Transverse colon (tissue), 4 donors: ENCODE results near the gene RSU1. TPM values are rescaled to one million over a fixed set of nuclear protein-coding genes. Genes with fewer than 3 reads are reported as not detected.

Source experiments
- DNase-seq: peaks from one replicate; pipeline ENCODE4 v3.0.0-alpha.2; 2019
- H3K27ac ChIP-seq, 4 donors: fragments of 200-600 bp; sonication (generic); 2 replicates each; pipeline ENCODE4 v1.5.1; 2016 to 2018; ENCODE audit warnings: inconsistent platforms in 4 of 4
- H3K27me3 ChIP-seq: fragments of 200-600 bp; sonication (generic); 2 replicates; pipeline ENCODE4 v1.5.1; 2017; ENCODE audit warnings: inconsistent platforms
- H3K36me3 ChIP-seq, 4 donors: fragments of 200-600 bp; sonication (generic); 2 replicates each; pipeline ENCODE4 v1.5.1; 2017 to 2019; ENCODE audit warnings: inconsistent platforms in 4 of 4
- H3K4me1 ChIP-seq, 4 donors: fragments of 200-600 bp; sonication (generic); 2 replicates each; pipeline ENCODE4 v1.5.1; 2017 to 2020; ENCODE audit warnings: inconsistent platforms in 4 of 4
- H3K4me3 ChIP-seq, 4 donors: fragments of 200-600 bp; sonication (generic); 1 replicate in 1 of 4; 2 replicates in 3 of 4; pipeline versions ENCODE4 v1.5.1 to v1.6.1; 2017 to 2019; ENCODE audit warnings: inconsistent platforms in 4 of 4
- H3K9me3 ChIP-seq, 2 donors: fragments of 200-600 bp; sonication (generic); 2 replicates each; pipeline ENCODE4 v1.5.1; 2017 to 2019; ENCODE audit warnings: inconsistent platforms in 2 of 2
- CTCF ChIP-seq, 5 experiments: fragments of 200-600 bp in 3 of 5; fragments of 450-650 bp in 2 of 5; sonication (generic) in 3 of 5; IDR thresholded peaks; 1 replicate in 2 of 5; 2 replicates in 3 of 5; pipeline ENCODE4 v1.5.1; 2016 to 2017; ENCODE audit warnings: antibody characterized with exemption in 5 of 5, inconsistent platforms in 3 of 5, mild to moderate bottlenecking in 2 of 5, moderate library complexity in 1 of 5
- EP300 ChIP-seq: sonication (generic); formaldehyde crosslinking; IDR thresholded peaks from one replicate; pipeline ENCODE4 v1.6.1; 2017; ENCODE audit warnings: antibody characterized with exemption, low read depth
- POLR2A ChIP-seq: fragments of 450-650 bp; IDR thresholded peaks from one replicate; pipeline ENCODE4 v1.6.1; 2016; ENCODE audit warnings: antibody characterized with exemption, mild to moderate bottlenecking, moderate library complexity
- POLR2AphosphoS5 ChIP-seq, 3 donors: sonication (generic); formaldehyde crosslinking; IDR thresholded peaks; one replicate each; pipeline ENCODE4 v1.6.1; 2016; ENCODE audit warnings: antibody characterized with exemption in 3 of 3
- WGBS, 2 donors: methylation state at CpG; one replicate each; pipeline ENCODE4 v1.1.5; 2018; ENCODE audit warnings: low coverage in 1 of 2; 5-methylcytosine and 5-hydroxymethylcytosine counted together
- in situ Hi-C, 4 donors: fragments of 200-750 bp; cut with MboI; loops; one replicate each; pipeline versions ENCODE4 v1.15.0 to v1.15.1; 2017; ENCODE audit warnings: low sequenced_read_pairs in 3 of 4, low pct_ligation_motif_present in 1 of 4, low pct_unique_long_range_greater_than_20kb in 1 of 4
- intact Hi-C: fragments of 100-400 bp; cut with DNase I; formaldehyde crosslinking; loops from one replicate; pipeline ENCODE4 v1.15.1; 2023; ENCODE audit warnings: low total_unique reads
- total RNA-seq, 4 donors: library from RNA; depleted of rRNA; stranded (reverse); fragments of >200 nt; gene quantifications; one replicate each; pipeline ENCODE4 v1.1.0, GENCODE V29; 2016

RSU1 gene
- 100 to 1,000 TPM in 1 of 4 donors, 10 to 100 TPM in 3; 25.9 to 132 (median 67.0) TPM for total RNA-seq

- in situ Hi-C loops, result loop anchor here in 1 of 4 donors (25.0 kb wide), 1 partner anchor 820 kb away; the partner anchor contains the start of gene STAM
- Histone ChIP-seq H3K4me3 (peak within 1 kb of the TSS; percentile 62 to 80 (median 70)), H3K27me3 (no peaks in the 10 kb centered on the region), H3K4me1 (peaks cover 10 to 36% (median 14%) of the 10 kb centered on the region in 4 donors), H3K36me3 (no peaks in the 10 kb centered on the region), H3K27ac (peak within 1 kb of the TSS; percentile 87 to 95 (median 94)), H3K9me3 (peaks cover 4 to 6% of the 10 kb centered on the region in 2 donors)
- intact Hi-C loops, result no loop called here
- WGBS, 2 donors, result 0% methylated on average over 59 of the region's 65 CpGs; no CpG with 5 or more reads in 1 of the 2 donors
- peak in 1 of 5 experiments; percentile 5 for TF ChIP-seq CTCF (IDR thresholded peaks at IDR 0.05)
- peak; percentile 87 to 94 (median 93) for TF ChIP-seq POLR2AphosphoS5 (IDR thresholded peaks at IDR 0.05)
- TF ChIP-seq POLR2A, result peak; percentile 78
- peak; percentile 2 for TF ChIP-seq EP300
- DNase-seq, result peak; percentile 100
These were observed at the start of gene RSU1 for GRCh38 chr10:16817125-16818019. TSS of gene RSU1 (minus strand) at chr10:16817424. CDS start at chr10:16817081, 343 bp downstream.

GRCh38 chr10:16866541-16867275, 49.5 kb upstream of the RSU1 start:
- H3K4me3 ChIP-seq, result no peak overlapping the region
- intact Hi-C loops, result no loop called here
- 86 to 98% methylated on average over 6 to 7 of the region's 7 CpGs for WGBS, 2 donors
- H3K9me3 ChIP-seq, result no peaks in the 10 kb centered on the region
- no peak for TF ChIP-seq EP300
- TF ChIP-seq POLR2AphosphoS5 (IDR thresholded peaks at IDR 0.05), result no peak
- no peak for TF ChIP-seq CTCF (IDR thresholded peaks at IDR 0.05)
- no peak for TF ChIP-seq POLR2A
- no peak for DNase-seq
- no peaks in the 10 kb centered on the region for H3K27me3 ChIP-seq
- no peaks in the 10 kb centered on the region for H3K36me3 ChIP-seq
- no peak overlapping the region for H3K27ac ChIP-seq
- in situ Hi-C loops, result no loop called here
- no peaks in the 10 kb centered on the region for H3K4me1 ChIP-seq

DNA sequence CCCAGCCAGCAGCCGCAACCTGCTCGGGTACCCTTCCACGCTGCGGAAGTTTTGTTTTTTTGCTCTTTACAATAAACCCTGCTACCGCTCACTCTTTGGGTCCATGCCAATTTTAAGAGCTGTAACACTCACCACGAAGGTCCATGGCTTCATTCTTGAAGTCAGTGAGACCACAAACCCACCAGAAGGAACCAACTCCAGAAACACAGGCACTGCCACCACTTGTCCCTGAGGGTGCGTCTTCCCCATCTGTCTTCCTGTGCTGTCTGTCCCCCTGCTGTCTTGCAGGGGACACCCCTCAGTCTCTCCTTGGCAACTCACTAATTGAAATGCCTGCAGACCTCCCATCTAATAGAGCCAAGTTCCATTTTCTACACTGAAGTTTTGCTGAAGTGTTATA, 48.5 kb upstream of the RSU1 start:
- H3K4me1 ChIP-seq, result no peaks in the 10 kb centered on the region
- intact Hi-C loops, result no loop called here
- WGBS, 2 donors, result 83% methylated on average over 6 to 7 of the region's 7 CpGs
- no peaks in the 10 kb centered on the region for H3K9me3 ChIP-seq
- no peak overlapping the region for H3K27ac ChIP-seq
- in situ Hi-C loops, result no loop called here
- no peak for TF ChIP-seq CTCF (IDR thresholded peaks at IDR 0.05)
- TF ChIP-seq POLR2AphosphoS5 (IDR thresholded peaks at IDR 0.05), result no peak
- no peak for TF ChIP-seq POLR2A
- no peak for TF ChIP-seq EP300
- DNase-seq, result no peak
- no peaks in the 10 kb centered on the region for H3K27me3 ChIP-seq
- no peak overlapping the region for H3K4me3 ChIP-seq
- H3K36me3 ChIP-seq, result no peaks in the 10 kb centered on the region

- Histone ChIP-seq H3K27me3 (no peaks in the 10 kb centered on the region), H3K4me3 (no peak overlapping the region), H3K27ac (no peak overlapping the region), H3K9me3 (no peaks in the 10 kb centered on the region), H3K4me1 (no peaks in the 10 kb centered on the region), H3K36me3 (no peaks in the 10 kb centered on the region)
- intact Hi-C loops (no loop called here), in situ Hi-C loops (no loop called here)
- 72 to 74% methylated on average over 2 of the region's 2 CpGs for WGBS, 2 donors
- DNase-seq, result no peak
- no peak for TF ChIP-seq POLR2AphosphoS5 (IDR thresholded peaks at IDR 0.05)
- TF ChIP-seq EP300, result no peak
- TF ChIP-seq POLR2A, result no peak
These were observed 46.5 kb upstream of the RSU1 start for GRCh38 chr10:16863766-16864165.
